Colon (tissue), 2 donors: ENCODE results near the gene LRRTM4.

Experiments used
- FAIRE-seq: peaks from 2 replicates; lab custom pipeline; 2012; peaks lifted over from hg19 to GRCh38; lab: Jason Lieb, UNC
- donor health status: control.
- donor health status: control.

The LRRTM4 gene

DNA sequence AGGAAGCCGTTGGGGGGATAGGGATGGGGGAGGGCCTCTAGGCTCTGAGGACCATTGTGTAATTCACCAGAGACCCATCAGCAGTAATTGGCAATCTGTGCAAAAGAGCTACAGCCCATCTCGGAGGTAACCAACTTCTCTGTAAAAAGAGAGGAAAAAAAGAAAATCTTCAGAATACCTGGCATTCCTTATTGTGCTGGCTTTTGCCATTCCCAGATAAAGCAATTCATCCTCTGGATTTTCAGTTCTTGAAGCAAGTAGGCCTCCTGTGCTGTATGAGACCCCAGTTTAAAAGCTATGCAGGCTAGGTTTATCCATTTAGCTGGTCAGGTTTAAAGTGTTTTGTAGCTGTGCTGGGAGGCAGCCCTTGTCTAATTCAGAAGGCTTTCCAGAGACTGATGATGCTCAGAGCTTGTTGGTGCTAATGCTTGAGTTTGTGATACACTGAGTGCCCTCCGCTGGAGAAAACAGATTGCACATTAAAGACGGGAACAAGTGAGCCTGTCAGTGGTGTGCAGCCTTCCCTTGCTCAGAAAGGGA is at the start of gene LRRTM4:
Gene LRRTM4, minus strand, starts transcription at position 446 of the 540 bp plus-strand sequence.
- no peak for FAIRE-seq

DNA sequence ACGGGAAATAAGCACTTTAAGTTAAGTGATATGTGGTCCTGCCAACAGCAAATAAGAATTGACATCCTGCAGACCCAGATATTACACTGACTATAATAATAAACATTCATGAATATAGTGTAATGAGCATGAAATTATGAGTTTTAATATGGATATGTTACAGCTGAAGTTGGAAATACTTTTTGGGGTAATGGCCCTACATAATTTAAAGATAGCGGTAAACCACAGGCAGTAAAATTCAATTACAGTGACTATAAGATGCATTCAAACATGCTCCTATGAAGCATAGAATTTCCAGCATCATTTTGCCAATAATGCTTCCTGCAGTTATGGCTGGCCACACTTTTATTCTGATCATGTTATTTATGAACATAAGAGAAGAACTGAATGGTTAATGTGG is 49.4 kb upstream of the LRRTM4 start:
- no peak for FAIRE-seq

DNA sequence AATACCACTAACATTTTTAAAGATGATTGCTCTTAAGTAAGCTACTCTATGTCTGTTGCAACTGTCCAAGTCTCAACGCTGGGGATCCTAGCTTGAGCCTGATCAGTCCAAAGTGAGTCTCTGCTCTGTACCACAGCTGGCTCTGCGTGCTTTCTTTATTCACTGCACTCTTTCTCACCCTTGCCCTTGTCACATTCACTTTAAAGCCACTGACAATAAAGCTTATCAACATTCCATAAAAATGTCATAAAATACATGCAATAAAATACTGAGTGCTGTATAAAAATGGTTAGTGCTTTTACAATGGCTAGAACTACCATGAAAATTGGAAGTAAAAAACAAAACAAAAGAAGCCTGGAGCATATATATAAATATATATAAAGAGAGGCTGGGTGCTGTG is 45.5 kb upstream of the LRRTM4 start:
- peak; percentile 36 for FAIRE-seq

DNA sequence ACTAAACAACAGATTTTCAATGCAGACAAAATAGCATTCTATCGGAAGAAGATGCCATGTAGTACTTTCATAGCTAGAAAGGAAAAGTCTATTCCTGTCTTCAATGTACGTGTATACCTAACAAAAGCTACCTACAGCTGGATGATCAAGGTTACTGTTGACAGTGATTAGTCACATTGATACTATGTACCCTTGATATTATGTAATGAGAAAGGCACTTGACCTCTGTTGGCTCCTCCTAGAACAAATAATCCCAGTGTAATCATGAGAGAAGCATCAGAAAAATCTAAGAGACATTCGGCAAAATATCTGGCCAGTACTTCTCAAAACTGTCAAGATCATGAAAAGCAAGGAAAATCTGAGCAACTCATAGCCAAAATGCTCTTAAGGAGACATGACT is 44.4 kb upstream of the LRRTM4 start:
- no peak for FAIRE-seq

DNA sequence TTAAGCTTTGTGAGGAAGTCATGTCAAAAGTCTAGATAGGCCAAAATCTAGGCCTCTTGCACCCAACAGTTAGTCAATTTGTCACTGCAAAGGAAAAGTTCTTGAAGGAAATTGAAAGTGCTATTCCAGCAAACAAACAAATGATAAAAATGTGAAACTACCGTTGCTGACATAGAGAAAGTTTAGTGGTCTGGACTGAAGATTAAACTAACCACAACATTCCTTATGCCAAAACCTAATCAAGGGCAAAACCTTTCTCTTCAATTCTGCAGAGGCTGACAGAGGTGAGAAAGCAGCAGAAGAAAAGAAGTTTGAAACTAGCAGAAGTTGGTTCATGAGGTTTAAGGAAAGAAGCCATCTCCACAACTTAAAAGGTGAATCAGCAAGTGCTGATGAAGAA is 44.0 kb upstream of the LRRTM4 start:
- no peak for FAIRE-seq

DNA sequence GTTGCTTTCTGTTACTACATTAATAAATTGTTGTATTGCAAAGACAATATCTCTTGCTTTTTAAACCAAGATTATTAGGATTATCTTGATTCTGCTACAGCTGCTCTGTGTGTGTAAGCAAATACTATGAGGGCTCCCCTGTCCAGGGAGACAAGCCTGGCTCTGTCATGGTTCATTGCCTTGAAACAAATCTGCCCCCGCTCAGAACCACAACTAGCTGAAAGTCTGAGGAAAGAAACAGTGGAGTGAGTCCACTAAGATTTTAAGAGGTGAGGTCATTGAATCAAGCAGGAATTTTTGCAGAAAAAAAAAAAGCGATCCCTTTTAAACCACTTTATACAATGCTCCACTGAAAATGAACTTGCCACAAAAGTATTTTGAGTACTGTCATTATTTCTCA is 30.8 kb upstream of the LRRTM4 start:
- FAIRE-seq, result no peak

DNA sequence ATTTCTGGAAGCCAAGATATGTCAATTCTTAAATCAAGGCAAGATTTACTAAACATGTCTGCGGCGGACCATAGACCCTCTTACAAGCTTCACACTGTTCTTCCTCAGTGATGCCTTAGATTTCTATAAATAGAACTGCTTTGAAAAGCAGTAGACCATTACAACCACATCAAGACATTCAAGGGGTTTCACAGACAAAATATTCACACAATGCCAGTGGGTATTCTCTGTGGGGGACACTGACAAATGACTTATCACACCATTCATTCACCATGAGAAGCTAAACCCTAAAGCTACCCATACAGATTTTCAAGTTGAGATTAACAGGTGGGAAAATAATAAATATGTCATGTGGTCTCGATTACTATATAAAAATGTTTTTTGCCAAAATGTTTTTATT is 15.9 kb upstream of the LRRTM4 start:
- no peak for FAIRE-seq

DNA sequence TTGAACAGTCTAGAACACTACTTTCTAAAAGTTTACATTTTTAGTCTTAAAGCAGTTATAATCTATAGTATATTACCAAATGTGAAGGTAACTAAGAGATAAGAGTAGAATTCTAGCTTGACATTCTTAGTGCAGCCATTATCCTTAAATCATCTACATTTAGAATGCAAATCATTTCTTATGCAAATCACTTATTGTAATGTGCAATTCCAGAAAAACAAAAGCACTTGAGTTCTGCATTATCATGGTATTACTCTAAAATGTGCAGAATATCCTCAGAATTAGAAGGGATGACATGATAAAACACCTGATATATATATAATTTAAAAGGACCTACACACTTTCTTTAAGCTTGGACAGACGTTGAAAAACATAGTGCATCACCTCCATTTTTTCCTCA is 712 bp upstream of the LRRTM4 start:
- FAIRE-seq, result no peak

DNA sequence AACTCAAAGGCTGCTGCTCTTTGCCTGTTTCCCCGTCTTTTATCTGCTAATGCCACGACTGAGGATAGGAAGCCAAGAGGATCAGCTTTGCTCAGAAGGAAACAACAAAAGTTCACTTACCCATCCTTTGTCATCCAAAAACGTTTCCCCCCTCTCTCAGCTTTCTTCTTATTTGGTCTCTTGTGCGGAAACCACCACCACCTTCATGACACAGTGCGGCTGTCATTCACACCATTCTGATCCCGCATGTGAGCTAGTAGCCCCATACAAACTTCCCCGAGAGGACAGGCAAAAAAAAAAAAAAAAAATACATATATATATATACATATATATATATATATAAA is 656 bp downstream of the LRRTM4 start:
- no peak for FAIRE-seq

DNA sequence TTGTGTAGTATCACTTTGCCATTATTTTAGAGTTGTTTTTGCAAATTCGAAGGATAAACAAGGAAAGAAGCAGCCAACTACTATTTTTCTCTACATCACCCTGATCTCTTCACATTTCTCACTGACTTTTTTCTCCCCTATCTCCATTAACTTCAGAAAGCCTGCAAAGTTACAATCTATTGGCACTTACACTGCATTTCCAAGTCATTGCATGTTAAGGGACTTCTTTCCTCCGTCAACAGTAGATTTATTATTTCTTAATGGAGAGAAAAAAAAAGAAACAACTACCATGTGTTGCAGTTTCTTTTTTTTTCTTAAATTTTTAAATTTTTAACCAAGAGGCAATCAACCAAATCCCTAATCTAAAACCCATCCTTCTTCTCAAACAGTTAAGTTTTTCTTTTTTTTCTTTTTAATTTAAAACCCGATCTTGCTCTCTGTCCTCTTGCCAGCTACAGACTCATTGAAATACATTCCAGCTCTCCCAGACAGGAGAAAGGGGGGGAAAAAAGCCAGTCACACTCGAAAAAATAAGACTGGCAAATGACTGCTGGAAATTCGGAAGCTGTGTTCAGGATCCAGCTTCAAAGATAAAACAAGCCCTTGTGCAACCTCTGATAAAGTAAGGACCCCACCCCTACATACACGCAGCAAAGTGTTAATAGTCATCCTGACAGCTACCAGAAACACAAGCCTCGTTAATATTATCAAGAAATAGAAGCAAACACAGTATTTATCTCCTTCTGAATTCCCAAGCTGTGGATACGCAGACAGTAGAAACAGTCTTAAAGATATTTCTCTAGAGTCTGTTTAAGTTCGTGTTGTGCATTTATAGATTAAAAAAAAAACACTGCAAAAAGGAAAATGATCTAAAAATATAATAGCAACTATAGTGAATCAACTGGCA is 1.3 kb downstream of the LRRTM4 start:
- FAIRE-seq, result no peak

DNA sequence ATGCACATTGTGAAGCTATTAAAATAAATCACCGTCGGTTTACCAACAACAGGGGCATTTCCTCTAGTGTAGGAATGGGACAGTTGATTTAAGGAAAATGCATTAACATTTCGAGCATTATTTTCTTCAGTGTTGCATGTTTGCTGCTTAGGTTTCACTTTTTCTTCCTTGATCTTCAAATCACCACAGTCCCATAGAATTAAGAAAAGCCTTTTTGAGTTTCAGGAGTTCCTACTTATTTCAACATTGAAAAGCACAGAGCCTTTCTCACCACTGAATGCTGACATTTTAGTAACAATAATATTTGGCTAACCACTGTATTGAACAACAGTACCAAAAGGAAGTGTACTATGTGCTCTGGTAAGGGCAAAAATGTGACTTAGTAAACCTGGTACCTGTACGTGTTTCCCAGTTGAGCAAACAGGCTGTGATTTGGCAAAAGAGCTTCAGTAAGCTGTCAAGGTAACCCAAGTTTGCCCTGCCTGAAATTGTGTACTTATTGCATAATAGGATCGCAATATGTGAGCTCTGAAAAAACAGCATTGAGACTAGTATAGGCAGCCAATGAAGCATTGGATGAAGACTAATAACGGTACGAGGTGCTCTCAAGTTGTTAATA is 2.2 kb downstream of the LRRTM4 start:
- FAIRE-seq, result no peak

DNA sequence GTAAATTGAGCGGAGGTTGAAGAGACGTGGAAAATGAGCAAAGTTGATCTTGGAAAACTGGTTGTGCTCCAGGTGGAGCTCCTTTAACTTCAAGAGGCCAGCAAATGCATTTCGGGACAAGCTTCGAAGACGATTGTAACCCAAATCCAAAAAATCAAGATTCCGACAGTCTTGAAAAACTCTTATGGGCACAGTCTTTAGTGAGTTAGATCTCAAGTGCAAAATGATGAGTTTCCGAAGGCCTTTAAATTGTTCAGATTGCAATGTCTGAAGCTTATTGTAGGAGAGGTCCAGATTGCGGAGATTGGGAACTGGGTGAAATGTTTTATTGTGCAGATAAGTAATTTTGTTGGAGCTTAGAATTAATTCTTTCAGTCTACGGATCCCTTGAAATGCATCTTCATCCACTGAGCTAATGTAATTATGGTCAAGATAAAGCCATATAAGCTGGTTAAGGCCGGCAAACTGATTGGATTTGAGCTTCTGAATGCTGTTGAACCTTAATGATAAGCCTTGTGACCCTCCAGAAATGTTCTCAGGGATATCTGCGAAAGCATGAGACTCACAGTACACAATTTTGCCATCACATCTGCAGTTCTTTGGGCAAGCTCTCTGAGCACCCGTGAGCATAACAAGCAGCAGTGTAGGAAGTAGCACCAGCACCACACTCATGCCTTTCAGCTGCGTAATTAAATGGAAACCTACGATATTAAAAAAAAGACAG is 2.9 kb downstream of the LRRTM4 start:
- FAIRE-seq, result no peak

DNA sequence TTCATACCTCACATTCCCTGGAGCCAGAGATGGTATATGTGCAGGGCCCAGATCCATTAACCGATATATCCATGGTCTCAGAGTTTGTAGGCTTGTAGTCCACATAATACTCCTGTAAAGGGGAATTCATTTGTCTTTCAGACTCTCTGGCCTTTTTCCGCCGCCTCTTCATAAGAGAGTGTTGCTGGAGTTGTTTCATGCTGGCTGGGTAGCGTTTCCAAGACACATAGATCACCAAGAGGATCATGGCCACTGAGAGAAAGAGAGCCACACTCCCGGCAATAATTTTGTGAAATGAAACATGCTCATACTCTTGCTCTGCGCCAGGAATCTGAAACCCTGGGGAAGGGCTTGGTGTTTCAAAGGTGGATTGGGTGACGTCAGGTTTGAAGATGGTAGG is 3.9 kb downstream of the LRRTM4 start:
- no peak for FAIRE-seq

DNA sequence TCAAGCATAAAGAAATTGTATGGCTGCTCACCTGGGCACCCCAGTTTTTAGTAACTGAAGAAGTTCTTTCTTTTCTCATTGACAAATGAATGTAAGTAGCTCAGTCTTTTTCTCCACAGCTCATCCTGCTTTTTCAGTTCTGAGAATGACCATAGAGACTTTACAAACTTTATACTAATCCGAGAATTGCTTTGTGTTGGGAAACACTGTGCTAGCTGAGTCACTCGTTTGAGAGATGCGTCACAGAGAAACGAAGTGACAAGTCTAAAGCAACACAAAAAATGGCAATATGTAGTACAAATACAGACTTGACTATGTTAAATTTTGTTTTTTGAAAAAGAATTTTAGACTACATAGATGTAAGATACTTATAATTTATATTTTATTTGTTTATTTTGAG is 9.0 kb downstream of the LRRTM4 start:
- no peak for FAIRE-seq

DNA sequence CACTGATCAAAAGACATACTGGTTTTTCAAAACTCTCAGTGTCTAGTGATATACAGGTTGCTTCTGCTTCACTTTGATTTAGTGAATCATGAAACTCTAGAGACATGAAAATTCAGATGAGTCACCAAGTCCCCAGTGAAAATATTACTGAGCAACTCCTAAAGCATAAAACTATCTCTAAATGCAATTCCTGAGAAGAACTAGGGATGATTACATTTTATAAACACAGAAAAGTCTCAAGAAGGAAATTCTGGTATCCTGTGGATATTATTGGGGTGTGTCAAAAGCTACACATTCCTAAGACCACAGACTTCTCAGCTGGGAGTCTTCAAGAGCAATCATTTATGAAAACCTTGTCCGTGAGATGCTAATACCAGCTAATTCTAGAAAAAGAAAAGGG is 9.7 kb downstream of the LRRTM4 start:
- FAIRE-seq, result no peak

DNA sequence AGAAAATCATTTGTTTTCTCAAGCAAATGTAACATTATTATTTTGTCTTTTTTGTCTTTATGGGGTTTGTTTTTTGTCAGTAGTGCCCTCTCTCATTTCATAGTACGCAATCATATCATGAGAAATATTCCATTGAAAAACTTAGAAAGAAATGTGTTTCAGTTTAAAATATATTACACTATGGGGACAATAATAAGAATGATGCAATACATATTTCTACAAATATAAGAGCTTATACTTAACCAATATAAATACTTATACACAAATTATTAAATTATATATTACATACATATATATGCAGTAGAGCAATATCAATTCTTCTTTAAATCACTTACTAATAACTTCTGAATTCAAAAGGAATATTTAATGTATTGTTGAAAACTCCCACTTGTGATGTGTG is 13.7 kb downstream of the LRRTM4 start:
- no peak for FAIRE-seq

DNA sequence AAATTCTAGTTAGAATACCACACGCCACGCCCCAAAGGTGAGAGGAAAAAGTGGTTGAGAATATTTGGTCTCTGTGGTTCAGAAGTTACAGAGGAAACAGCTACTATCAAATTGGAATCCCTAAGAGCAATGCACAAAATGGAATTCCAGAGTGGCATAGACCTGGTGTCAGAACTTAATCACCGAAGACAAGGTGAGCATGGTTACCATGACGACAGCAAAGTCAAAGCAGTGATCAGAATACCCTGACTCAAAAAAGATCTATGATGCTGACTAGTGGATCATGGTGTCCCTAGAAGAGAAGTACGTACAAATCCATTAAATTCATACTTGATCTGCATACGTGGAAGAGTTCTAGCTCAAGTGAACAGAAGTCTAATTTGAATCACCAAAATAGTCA is 14.5 kb downstream of the LRRTM4 start:
- no peak for FAIRE-seq

DNA sequence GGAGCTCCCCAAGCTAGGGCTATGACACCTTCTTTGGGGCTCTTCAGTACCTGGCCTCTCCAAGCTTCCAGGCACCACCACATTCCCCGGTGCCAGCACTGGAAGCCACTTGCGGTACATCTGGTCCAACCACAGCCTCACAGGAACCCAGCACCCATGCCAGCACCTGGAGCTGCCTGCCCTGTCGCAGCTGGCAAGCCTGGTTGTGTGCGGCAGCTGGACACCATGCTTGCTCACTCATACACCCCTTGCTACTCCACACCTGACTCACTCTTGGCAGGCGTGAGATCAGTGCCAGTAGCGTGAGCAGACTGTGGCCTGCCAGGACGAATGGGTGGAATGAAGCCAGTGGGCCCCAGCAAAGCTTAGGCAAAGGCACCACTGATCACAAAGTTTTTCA is 34.0 kb downstream of the LRRTM4 start:
- no peak for FAIRE-seq

DNA sequence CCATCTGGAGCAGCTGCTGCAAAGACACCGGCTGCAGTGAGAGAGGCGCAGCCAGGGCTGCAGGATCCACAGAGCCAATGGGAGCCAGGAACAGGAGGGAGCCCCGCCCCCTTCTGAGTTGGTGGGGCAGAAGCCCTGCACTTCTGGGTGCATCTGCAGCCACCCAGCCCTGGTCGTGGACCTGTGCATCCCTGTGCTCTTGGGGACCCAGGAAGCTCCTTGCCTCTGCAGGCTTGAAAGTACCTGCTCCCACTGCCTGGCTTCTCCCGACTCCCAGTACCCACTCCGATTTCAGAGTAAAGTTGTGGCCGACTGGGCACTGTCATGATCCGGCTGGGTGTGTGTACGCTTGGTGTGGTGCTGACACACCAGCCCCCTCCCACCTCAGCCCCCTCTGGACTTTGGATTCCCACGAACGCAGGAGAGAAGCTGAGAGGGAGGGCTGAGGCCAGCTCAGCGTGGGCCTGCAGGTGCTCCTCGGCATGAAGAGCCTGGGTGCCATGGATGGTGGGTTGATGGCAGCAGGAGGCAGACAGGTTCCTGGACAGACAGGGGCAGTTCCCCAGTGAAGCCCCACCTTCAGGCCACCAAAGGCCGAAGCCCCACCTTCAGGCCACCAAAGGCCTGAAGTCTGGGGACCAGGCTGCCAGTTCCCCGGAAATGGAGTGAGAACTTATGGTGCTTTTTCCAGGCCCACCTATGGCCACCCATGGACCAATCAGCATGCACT is 34.9 kb downstream of the LRRTM4 start:
- no peak for FAIRE-seq

DNA sequence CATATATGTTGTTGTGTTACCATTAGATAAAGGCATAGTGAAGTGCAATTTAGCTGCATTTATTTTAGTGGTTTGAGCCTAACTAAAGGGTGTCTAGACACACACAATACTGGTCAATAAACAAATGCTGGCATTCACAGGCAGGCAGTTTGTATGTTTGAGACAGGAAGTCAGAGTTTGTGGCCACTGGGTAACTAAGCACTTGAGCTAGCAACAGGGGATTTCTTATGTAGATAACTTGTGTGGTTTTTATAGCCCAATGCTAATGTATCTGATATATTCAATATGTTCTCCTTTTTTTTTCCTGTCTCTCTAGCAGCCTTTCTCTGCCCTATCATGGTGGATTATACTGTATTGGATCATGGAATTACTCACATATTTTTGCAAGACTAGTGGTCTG is 38.1 kb downstream of the LRRTM4 start:
- no peak for FAIRE-seq

DNA sequence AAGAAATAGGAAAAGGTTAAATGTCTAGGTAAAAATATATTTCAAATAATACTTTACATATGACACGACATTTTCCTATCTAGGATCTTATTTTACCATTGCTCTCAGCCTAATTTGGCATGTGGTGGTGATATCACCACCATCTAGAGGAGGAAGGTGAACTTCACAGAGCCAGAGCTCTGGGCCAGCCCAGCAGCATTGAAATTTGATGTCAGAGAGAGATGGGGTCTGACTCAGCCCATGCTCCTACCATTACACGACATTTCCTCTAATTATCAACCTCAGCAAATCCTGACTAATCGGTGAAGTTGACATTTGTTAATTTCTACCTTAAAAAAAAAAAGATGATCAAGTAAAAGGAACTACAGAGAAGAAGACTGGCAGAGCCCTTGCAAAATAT is 42.3 kb downstream of the LRRTM4 start:
- FAIRE-seq, result no peak

DNA sequence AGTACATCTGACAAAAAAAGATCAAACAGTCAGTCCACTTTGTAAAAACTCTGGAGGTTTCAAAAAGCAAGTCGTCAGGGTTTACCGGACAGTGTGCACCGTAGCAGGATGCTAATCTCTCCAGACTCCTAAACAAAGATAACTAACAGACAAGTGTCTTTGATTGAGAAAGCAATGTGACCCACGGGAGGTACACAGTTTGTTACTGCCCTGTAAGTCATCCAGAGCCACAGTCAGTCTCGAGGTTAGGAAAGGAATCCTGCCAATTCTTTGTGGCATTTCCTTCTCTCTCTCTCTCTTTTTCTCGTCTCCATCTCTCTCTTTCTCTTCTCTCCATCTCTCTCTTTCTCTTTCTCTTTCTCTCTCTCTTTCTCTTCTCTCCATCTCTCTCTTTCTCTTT is 42.8 kb downstream of the LRRTM4 start:
- FAIRE-seq, result no peak
